ENCODE data around the gene ATP1A4. TPM values are rescaled to one million over a fixed set of nuclear protein-coding genes. Genes with fewer than 3 reads are reported as not detected.

Gene ATP1A4
- total and polyA plus RNA-seq, 2 of the 13 experiments (the other 11 are each of a cell fraction or from before 2014, with no cell fraction given): not detected

DNA sequence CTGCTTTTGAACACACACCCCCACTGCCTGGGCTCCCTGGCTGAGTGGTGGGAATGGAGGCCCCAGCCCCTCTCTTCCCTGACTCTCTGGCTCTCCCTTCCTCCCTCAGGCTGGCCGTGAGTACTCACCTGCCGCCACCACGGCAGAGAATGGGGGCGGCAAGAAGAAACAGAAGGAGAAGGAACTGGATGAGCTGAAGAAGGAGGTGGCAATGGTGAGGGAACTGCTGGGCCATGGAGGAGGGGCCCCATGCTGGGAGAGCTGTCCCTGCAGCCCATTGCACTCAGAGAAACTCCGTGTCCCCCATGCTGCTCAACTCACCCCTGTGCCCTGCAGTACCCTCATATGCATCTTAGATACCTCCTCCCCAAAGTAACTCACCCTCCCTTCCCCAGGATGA lies 30.6 kb upstream of the ATP1A4 start (continued):
- TF ChIP-seq ZNF713 (CRISPR knock-in tag; IDR thresholded peaks at IDR 0.05) (no peak), MAZ (IDR thresholded peaks at IDR 0.05; ENCODE audit: borderline replicate concordance, low read depth, low read length) (no peak), MAZ (CRISPR knock-in tag; IDR thresholded peaks at IDR 0.05; ENCODE audit: low read depth) (no peak)
- TF ChIP-seq, protein P1, sequence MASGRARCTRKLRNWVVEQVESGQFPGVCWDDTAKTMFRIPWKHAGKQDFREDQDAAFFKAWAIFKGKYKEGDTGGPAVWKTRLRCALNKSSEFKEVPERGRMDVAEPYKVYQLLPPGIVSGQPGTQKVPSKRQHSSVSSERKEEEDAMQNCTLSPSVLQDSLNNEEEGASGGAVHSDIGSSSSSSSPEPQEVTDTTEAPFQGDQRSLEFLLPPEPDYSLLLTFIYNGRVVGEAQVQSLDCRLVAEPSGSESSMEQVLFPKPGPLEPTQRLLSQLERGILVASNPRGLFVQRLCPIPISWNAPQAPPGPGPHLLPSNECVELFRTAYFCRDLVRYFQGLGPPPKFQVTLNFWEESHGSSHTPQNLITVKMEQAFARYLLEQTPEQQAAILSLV (CRISPR knock-in tag; IDR thresholded peaks at IDR 0.05; ENCODE audit: borderline replicate concordance): no peak
- TF ChIP-seq, protein P2, sequence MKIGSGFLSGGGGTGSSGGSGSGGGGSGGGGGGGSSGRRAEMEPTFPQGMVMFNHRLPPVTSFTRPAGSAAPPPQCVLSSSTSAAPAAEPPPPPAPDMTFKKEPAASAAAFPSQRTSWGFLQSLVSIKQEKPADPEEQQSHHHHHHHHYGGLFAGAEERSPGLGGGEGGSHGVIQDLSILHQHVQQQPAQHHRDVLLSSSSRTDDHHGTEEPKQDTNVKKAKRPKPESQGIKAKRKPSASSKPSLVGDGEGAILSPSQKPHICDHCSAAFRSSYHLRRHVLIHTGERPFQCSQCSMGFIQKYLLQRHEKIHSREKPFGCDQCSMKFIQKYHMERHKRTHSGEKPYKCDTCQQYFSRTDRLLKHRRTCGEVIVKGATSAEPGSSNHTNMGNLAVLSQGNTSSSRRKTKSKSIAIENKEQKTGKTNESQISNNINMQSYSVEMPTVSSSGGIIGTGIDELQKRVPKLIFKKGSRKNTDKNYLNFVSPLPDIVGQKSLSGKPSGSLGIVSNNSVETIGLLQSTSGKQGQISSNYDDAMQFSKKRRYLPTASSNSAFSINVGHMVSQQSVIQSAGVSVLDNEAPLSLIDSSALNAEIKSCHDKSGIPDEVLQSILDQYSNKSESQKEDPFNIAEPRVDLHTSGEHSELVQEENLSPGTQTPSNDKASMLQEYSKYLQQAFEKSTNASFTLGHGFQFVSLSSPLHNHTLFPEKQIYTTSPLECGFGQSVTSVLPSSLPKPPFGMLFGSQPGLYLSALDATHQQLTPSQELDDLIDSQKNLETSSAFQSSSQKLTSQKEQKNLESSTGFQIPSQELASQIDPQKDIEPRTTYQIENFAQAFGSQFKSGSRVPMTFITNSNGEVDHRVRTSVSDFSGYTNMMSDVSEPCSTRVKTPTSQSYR (CRISPR knock-in tag; IDR thresholded peaks at IDR 0.05; ENCODE audit: borderline replicate concordance): no peak
- TF ChIP-seq, protein P3, sequence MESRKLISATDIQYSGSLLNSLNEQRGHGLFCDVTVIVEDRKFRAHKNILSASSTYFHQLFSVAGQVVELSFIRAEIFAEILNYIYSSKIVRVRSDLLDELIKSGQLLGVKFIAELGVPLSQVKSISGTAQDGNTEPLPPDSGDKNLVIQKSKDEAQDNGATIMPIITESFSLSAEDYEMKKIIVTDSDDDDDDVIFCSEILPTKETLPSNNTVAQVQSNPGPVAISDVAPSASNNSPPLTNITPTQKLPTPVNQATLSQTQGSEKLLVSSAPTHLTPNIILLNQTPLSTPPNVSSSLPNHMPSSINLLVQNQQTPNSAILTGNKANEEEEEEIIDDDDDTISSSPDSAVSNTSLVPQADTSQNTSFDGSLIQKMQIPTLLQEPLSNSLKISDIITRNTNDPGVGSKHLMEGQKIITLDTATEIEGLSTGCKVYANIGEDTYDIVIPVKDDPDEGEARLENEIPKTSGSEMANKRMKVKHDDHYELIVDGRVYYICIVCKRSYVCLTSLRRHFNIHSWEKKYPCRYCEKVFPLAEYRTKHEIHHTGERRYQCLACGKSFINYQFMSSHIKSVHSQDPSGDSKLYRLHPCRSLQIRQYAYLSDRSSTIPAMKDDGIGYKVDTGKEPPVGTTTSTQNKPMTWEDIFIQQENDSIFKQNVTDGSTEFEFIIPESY (CRISPR knock-in tag; IDR thresholded peaks at IDR 0.05): no peak

DNA sequence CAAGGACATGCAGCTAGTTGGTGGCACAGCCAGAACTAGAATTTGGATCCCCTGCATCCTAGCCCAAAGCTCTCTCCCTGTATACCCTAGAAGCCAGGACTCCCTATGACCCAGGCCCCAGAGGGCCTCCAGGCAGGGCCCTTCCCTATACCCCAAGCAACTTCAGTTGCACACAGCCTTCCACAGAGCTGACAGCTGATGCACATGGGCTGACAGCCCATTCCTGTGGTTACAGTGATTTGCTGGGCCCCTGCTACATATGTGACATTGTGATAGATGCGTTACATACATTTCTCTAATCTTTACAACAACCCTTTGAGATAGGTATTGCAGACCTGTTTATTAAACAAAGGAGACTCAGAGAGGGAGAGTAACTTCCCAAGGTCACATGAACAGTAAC lies 30.0 kb upstream of the ATP1A4 start:
- FAIRE-seq: no peak
- H3K36me3 ChIP-seq (replicated peaks in 1 of 2; ENCODE audit: control insufficient read depth in 1 of 2, insufficient read depth in 2 of 2, low read length in 2 of 2): no peaks in the 10 kb centered on the region
- TF ChIP-seq ZKSCAN1 (IDR thresholded peaks at IDR 0.05; ENCODE audit: low read length) (no peak), TGIF2 (CRISPR knock-in tag; IDR thresholded peaks at IDR 0.05) (no peak), ZNF441 (CRISPR knock-in tag; IDR thresholded peaks at IDR 0.05; ENCODE audit: borderline replicate concordance) (no peak), MED1 (CRISPR knock-in tag; IDR thresholded peaks at IDR 0.05) (no peak), SUZ12 (IDR thresholded peaks at IDR 0.05; ENCODE audit: low read depth, low read length) (no peak), CBX5 (CRISPR knock-in tag; IDR thresholded peaks at IDR 0.05; ENCODE audit: borderline replicate concordance) (no peak), TEAD2 (CRISPR knock-in tag; IDR thresholded peaks at IDR 0.05) (no peak), NONO (IDR thresholded peaks at IDR 0.05) (no peak), NONO (CRISPR knock-in tag; conservative IDR thresholded peaks at IDR 0.05) (no peak), ZNF792 (CRISPR knock-in tag; IDR thresholded peaks at IDR 0.05) (no peak)
- TF ChIP-seq, protein P4, sequence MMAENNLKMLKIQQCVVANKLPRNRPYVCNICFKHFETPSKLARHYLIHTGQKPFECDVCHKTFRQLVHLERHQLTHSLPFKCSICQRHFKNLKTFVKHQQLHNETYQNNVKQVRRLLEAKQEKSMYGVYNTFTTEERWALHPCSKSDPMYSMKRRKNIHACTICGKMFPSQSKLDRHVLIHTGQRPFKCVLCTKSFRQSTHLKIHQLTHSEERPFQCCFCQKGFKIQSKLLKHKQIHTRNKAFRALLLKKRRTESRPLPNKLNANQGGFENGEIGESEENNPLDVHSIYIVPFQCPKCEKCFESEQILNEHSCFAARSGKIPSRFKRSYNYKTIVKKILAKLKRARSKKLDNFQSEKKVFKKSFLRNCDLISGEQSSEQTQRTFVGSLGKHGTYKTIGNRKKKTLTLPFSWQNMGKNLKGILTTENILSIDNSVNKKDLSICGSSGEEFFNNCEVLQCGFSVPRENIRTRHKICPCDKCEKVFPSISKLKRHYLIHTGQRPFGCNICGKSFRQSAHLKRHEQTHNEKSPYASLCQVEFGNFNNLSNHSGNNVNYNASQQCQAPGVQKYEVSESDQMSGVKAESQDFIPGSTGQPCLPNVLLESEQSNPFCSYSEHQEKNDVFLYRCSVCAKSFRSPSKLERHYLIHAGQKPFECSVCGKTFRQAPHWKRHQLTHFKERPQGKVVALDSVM (CRISPR knock-in tag; IDR thresholded peaks at IDR 0.05): no peak

More for the DNA sequence above, 30.0 kb upstream of the ATP1A4 start:
- H3K27ac ChIP-seq (ENCODE audit: extremely low read length, insufficient read depth, low read length): no peak overlapping the region
- no peak overlapping the region for H3K4me2 ChIP-seq (ENCODE audit: low read depth, low read length)
- DNase-seq (ENCODE audit: low spot score) (no peak), ATAC-seq (no peak)
- BruUV-seq (replicated peaks): no TSS peak
- in situ Hi-C loops (cut with HindIII; ENCODE audit: extremely low pct_ligation_motif_present, low pct_unique_long_range_greater_than_20kb): no loop called here
- peaks cover 48% of the 10 kb centered on the region for H3K4me1 ChIP-seq (ENCODE audit: insufficient read depth, low read length)
- no peak overlapping the region for H2AFZ ChIP-seq (ENCODE audit: low read length)
- intact Hi-C loops (cut with micrococcal nuclease; ENCODE audit: unreplicated experiment): no loop called here
- POLR2A ChIA-PET: no interaction called here
- whole genome bisulfite sequencing (ENCODE audit: low lambda C conversion rate): 20% methylated on average over 1 of the region's 1 CpG
- no peaks in the 10 kb centered on the region for H3K9me3 ChIP-seq (ENCODE audit: low read length)
- no peak overlapping the region for H3K9ac ChIP-seq (ENCODE audit: insufficient read depth, low read depth, low read length)
- H3K27me3 ChIP-seq (ENCODE audit: control insufficient read depth in 1 of 2, insufficient read depth in 2 of 2, low read length in 2 of 2): no peaks in the 10 kb centered on the region; a peak in 1 of 5 replicates
- H3K4me3 ChIP-seq (replicated peaks in 1 of 3; ENCODE audit: insufficient read depth in 1 of 3, low read depth in 2 of 3, low read length in 3 of 3): no peak overlapping the region
- CTCF ChIA-PET (ENCODE audit: low intra/inter-chr PET ratio, low total read pairs): no interaction called here
- H4K20me1 ChIP-seq (ENCODE audit: insufficient read depth, low read length): no peaks in the 10 kb centered on the region
- no peaks in the 10 kb centered on the region for H3K79me2 ChIP-seq (ENCODE audit: insufficient read depth, low read length)

Measured in HepG2 (cell line).